K562 (cell line): ENCODE measurements around the gene PPP6R1. TPM values are rescaled to one million over a fixed set of nuclear protein-coding genes. Genes with fewer than 3 reads are reported as not detected.
A peak's percentile ranks its signal among the peaks of the same experiment; 100 is the strongest.

Source experiments
- ARID1B ChIP-seq: fragments of 450-650 bp; IDR thresholded peaks from 2 replicates; pipeline ENCODE4 v1.6.1; 2016; ENCODE audit warnings: antibody characterized with exemption, mild to moderate bottlenecking, inconsistent platforms
- ARNT ChIP-seq, 2 experiments: fragments of 450-650 bp; IDR thresholded peaks; 2 replicates each; pipeline ENCODE4 v1.6.1; 2016; ENCODE audit warnings: mild to moderate bottlenecking in 1 of 2
- CBFB ChIP-seq: sonication (generic); formaldehyde crosslinking; IDR thresholded peaks from 2 replicates; pipeline ENCODE4 v1.4.0; 2020; ENCODE audit warnings: mild to moderate bottlenecking, missing genetic modification reagents
- CC2D1A ChIP-seq: fragments of 450-650 bp; IDR thresholded peaks from 2 replicates; pipeline ENCODE4 v1.6.1; 2017; ENCODE audit warnings: mild to moderate bottlenecking
- CEBPG ChIP-seq, 3 experiments: fragments of 200-800 bp in 1 of 3; sonication (Bioruptor generic) in 1 of 3; sonication (generic) in 1 of 3; formaldehyde crosslinking in 1 of 3; IDR thresholded peaks in 2 of 3; conservative IDR thresholded peaks in 1 of 3; 2 replicates each; pipeline versions ENCODE4 v1.6.1 to v1.8.0; 2016 to 2022; ENCODE audit warnings: missing compliant biosample characterization in 2 of 3, missing genetic modification characterization in 2 of 3, mild to moderate bottlenecking in 1 of 3, missing genetic modification reagents in 1 of 3
- FOSL1 ChIP-seq: fragments of 200-800 bp; sonication (Bioruptor generic); conservative IDR thresholded peaks from 2 replicates; pipeline ENCODE4 v1.6.1; 2016; ENCODE audit warnings: missing genetic modification characterization, missing compliant biosample characterization
- MYBL2 ChIP-seq, 2 experiments: fragments of 450-650 bp in 1 of 2; sonication (generic) in 1 of 2; formaldehyde crosslinking in 1 of 2; IDR thresholded peaks; 2 replicates each; pipeline versions ENCODE4 v1.6.1 to v1.8.1; 2017 to 2022; ENCODE audit warnings: borderline replicate concordance in 1 of 2, inconsistent platforms in 1 of 2, low read depth in 1 of 2, mild to moderate bottlenecking in 1 of 2, missing genetic modification reagents in 1 of 2, moderate library complexity in 1 of 2
- NFRKB ChIP-seq: fragments of 450-650 bp; IDR thresholded peaks from 2 replicates; pipeline ENCODE4 v1.6.1; 2016; ENCODE audit warnings: low read depth
- NFXL1 ChIP-seq: fragments of 450-650 bp; formaldehyde crosslinking; IDR thresholded peaks from 2 replicates; pipeline ENCODE4 v1.4.0; 2021; ENCODE audit warnings: mild to moderate bottlenecking
- NFYB ChIP-seq: IDR thresholded peaks from 2 replicates; pipeline ENCODE4 v1.6.1; 2011; ENCODE audit warnings: mild to moderate bottlenecking, moderate library complexity; ENCODE audit not compliant: insufficient read length; ENCODE audit errors: extremely low read depth
- PHF21A ChIP-seq: fragments of 450-650 bp; IDR thresholded peaks from 2 replicates; pipeline ENCODE4 v1.6.1; 2017; ENCODE audit warnings: low read depth, borderline replicate concordance
- RFX5 ChIP-seq: IDR thresholded peaks from 2 replicates; pipeline ENCODE4 v1.6.1; 2011; ENCODE audit warnings: low read depth, mild to moderate bottlenecking, improper control_type of control experiment, low read length
- SMAD4 ChIP-seq: fragments of 250-450 bp; sonication (Bioruptor Pico); conservative IDR thresholded peaks from 2 replicates; pipeline ENCODE4 v1.8.0; 2021; ENCODE audit warnings: inconsistent platforms, mild to moderate bottlenecking, moderate library complexity
- SMARCA4 ChIP-seq: fragments of 450-650 bp; IDR thresholded peaks from 2 replicates; pipeline ENCODE4 v1.6.1; 2016
- STAT5A ChIP-seq: IDR thresholded peaks from 2 replicates; pipeline ENCODE4 v1.6.1; 2012; ENCODE audit warnings: low read length, inconsistent platforms, borderline replicate concordance
- ZBTB1 ChIP-seq: sonication (generic); formaldehyde crosslinking; IDR thresholded peaks from 2 replicates; pipeline ENCODE4 v1.8.1; 2023; ENCODE audit warnings: missing genetic modification reagents, low read depth, mild to moderate bottlenecking, borderline replicate concordance
- ZC3H4 ChIP-seq: sonication (generic); formaldehyde crosslinking; IDR thresholded peaks from 2 replicates; pipeline ENCODE4 v1.9.0; 2021; ENCODE audit warnings: missing genetic modification reagents, borderline replicate concordance
- ZNF224 ChIP-seq: sonication (generic); formaldehyde crosslinking; IDR thresholded peaks from 2 replicates; pipeline ENCODE4 v1.8.0; 2022; ENCODE audit warnings: mild to moderate bottlenecking, missing genetic modification reagents
- ZNF589 ChIP-seq: fragments of 200-800 bp; sonication (Bioruptor generic); IDR thresholded peaks from 2 replicates; pipeline ENCODE4 v1.6.1; 2016; ENCODE audit warnings: low read depth, missing genetic modification characterization, missing compliant biosample characterization
- polyA plus RNA-seq, 8 experiments: library from polyadenylated mRNA; depleted of rRNA in 4 of 8; stranded (reverse) in 5 of 8; unstranded in 3 of 8; fragments of >200 nt; fragmentation: Nextera tagmentation in 2 of 8; fragmentation: Illumina TruSeq in 1 of 8; extraction: Ambion mirVana in 2 of 8; extraction: Trizol in 1 of 8; gene quantifications; 2 replicates each; pipeline versions ENCODE4 v1.2.1 to v1.2.3, GENCODE V29; 2011 to 2014; ENCODE audit warnings: inconsistent platforms in 1 of 8, missing spikeins in 1 of 8
- total RNA-seq, 7 experiments: library from RNA; depleted of rRNA in 6 of 7; stranded (reverse); fragments of >200 nt in 6 of 7; fragmentation: Illumina TruSeq in 2 of 7; extraction: Trizol in 2 of 7; gene quantifications; 2 replicates each; pipeline versions ENCODE4 v1.2.1 to v1.2.3, GENCODE V29; 2011 to 2021; ENCODE audit warnings: low replicate concordance in 1 of 7
- TF ChIP-seq, protein P1 (sequence below): sonication (generic); formaldehyde crosslinking; IDR thresholded peaks from 2 replicates; pipeline ENCODE4 v1.8.0; 2022; ENCODE audit warnings: mild to moderate bottlenecking, missing genetic modification reagents
- TF ChIP-seq, protein P2 (sequence below): fragments of 250-450 bp; sonication (Bioruptor Pico); IDR thresholded peaks from 2 replicates; pipeline ENCODE4 v1.5.0; 2021
- TF ChIP-seq, protein P3 (sequence below): IDR thresholded peaks from 2 replicates; pipeline ENCODE4 v1.6.1; 2014; ENCODE audit warnings: antibody characterized with exemption

Gene PPP6R1
- total and polyA plus RNA-seq, 9 of the 15 experiments (the other 6 are each of a cell fraction or from before 2014, with no cell fraction given), result 0.48 to 135 (median 37.2) TPM

DNA sequence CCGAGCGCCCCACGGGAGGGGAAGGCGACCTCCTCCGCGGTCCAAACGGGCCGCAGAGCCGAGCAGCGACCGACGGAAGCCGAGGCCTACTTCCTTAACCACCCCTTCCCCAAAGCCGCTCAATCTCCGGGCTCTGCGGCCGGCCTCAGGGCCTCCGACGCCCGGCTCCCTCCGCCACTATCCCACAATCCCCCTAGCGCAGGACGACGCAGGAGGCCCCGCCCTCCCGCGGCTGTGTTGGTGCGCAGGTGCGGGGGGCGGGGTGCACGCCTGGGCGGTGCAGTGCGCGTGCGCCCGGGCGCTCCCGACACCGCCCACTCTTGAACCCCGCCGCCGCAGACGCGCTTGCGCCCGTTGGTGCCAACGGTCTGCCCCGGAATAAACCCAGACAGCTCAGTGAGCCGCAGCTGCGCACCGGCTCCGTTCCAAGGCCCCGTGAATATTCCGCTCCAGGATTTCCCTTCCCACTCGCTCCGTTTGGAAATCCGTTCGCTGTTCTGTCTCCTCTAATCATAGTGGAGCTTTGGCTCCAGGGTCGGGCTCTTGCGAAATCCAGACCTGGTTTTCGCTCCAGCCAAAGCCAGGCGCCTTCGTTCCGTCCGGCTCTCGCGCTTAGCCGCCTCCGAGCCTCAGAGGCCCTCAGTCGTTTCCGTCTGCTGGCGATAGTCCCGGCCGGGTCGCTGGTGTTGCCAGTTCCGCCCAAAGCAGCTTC is at the start of gene PPP6R1 (continued):
- peak; percentile 64 for TF ChIP-seq SMARCA4
- TF ChIP-seq CEBPG (CRISPR knock-in tag; IDR thresholded peaks at IDR 0.05), result peak; percentile 79
- peak; percentile 93 for TF ChIP-seq CEBPG (tag; conservative IDR thresholded peaks at IDR 0.05 in 1 of 2, IDR thresholded peaks at IDR 0.05 in 1 of 2)
- peak; percentile 80 for TF ChIP-seq FOSL1 (tag)
- 0 out of 2 replicates have a peak, but pooled peaks have one; percentile 29 for TF ChIP-seq CBFB
- TF ChIP-seq CC2D1A, result peak; percentile 23; the same call in 1 of the 2 replicates
- TF ChIP-seq ARID1B, result peak; percentile 76
- no peak for TF ChIP-seq ZC3H4 (CRISPR knock-in tag)
- peak; percentile 24 to 82; a peak in 3 of 4 replicates for TF ChIP-seq ARNT (IDR thresholded peaks at IDR 0.05)
- peak; percentile 82 for TF ChIP-seq ZNF589 (CRISPR knock-in tag)
- TF ChIP-seq PHF21A, result peak; percentile 99
- TF ChIP-seq NFYB, result no peak
- TF ChIP-seq, protein P1, sequence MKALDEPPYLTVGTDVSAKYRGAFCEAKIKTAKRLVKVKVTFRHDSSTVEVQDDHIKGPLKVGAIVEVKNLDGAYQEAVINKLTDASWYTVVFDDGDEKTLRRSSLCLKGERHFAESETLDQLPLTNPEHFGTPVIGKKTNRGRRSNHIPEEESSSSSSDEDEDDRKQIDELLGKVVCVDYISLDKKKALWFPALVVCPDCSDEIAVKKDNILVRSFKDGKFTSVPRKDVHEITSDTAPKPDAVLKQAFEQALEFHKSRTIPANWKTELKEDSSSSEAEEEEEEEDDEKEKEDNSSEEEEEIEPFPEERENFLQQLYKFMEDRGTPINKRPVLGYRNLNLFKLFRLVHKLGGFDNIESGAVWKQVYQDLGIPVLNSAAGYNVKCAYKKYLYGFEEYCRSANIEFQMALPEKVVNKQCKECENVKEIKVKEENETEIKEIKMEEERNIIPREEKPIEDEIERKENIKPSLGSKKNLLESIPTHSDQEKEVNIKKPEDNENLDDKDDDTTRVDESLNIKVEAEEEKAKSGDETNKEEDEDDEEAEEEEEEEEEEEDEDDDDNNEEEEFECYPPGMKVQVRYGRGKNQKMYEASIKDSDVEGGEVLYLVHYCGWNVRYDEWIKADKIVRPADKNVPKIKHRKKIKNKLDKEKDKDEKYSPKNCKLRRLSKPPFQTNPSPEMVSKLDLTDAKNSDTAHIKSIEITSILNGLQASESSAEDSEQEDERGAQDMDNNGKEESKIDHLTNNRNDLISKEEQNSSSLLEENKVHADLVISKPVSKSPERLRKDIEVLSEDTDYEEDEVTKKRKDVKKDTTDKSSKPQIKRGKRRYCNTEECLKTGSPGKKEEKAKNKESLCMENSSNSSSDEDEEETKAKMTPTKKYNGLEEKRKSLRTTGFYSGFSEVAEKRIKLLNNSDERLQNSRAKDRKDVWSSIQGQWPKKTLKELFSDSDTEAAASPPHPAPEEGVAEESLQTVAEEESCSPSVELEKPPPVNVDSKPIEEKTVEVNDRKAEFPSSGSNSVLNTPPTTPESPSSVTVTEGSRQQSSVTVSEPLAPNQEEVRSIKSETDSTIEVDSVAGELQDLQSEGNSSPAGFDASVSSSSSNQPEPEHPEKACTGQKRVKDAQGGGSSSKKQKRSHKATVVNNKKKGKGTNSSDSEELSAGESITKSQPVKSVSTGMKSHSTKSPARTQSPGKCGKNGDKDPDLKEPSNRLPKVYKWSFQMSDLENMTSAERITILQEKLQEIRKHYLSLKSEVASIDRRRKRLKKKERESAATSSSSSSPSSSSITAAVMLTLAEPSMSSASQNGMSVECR (CRISPR knock-in tag), result peak; percentile 79
- no peak for TF ChIP-seq NFXL1 (CRISPR knock-in tag)
- no peak for TF ChIP-seq NFRKB
- TF ChIP-seq, protein P2, sequence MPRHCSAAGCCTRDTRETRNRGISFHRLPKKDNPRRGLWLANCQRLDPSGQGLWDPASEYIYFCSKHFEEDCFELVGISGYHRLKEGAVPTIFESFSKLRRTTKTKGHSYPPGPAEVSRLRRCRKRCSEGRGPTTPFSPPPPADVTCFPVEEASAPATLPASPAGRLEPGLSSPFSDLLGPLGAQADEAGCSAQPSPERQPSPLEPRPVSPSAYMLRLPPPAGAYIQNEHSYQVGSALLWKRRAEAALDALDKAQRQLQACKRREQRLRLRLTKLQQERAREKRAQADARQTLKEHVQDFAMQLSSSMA (CRISPR knock-in tag), result no peak
- TF ChIP-seq, protein P3, sequence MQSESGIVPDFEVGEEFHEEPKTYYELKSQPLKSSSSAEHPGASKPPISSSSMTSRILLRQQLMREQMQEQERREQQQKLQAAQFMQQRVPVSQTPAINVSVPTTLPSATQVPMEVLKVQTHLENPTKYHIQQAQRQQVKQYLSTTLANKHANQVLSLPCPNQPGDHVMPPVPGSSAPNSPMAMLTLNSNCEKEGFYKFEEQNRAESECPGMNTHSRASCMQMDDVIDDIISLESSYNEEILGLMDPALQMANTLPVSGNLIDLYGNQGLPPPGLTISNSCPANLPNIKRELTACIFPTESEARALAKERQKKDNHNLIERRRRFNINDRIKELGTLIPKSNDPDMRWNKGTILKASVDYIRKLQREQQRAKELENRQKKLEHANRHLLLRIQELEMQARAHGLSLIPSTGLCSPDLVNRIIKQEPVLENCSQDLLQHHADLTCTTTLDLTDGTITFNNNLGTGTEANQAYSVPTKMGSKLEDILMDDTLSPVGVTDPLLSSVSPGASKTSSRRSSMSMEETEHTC, result peak; percentile 81
- TF ChIP-seq ZNF224, result no peak
- TF ChIP-seq ZBTB1 (CRISPR knock-in tag), result peak; percentile 55; the same call in 1 of the 2 replicates
- peak; percentile 34; the same call in 1 of the 2 replicates for TF ChIP-seq MYBL2 (IDR thresholded peaks at IDR 0.05; ENCODE audit: low read depth)
- TF ChIP-seq MYBL2 (CRISPR knock-in tag; IDR thresholded peaks at IDR 0.05; ENCODE audit: borderline replicate concordance), result no peak
- TF ChIP-seq STAT5A, result peak; percentile 62; the same call in 1 of the 2 replicates
- TF ChIP-seq SMAD4 (CRISPR knock-in tag), result peak; percentile 100
- TF ChIP-seq RFX5, result peak; percentile 85
